ENCODE measurements around the gene PLAGL1.
"Not testable (repeated sequence)": the region's sequence is repeated elsewhere in the genome, so short reads cannot be mapped to it uniquely, and the experiment has no call there.

The PLAGL1 gene

GRCh38 chr6:144008120-144008811 lies at the start of gene PLAGL1:
PLAGL1 (minus strand) TSS chr6:144008259; CDS start chr6:143948136, 60,123 bp downstream.
- DNase-seq (ENCODE audit: low read depth in 2 of 3, low spot score in 2 of 3) = no peak

- no peak for DNase-seq (ENCODE audit: low read depth in 2 of 3, low spot score in 2 of 3)
Measured at GRCh38 chr6:144055121-144055931, 47.3 kb upstream of the PLAGL1 start.

GRCh38 chr6:144053601-144054000 lies 45.5 kb upstream of the PLAGL1 start:
- no peak for DNase-seq (ENCODE audit: low read depth in 2 of 3, low spot score in 2 of 3)

- DNase-seq (ENCODE audit: low read depth in 2 of 3, low spot score in 2 of 3) = no peak
Measured at GRCh38 chr6:144052488-144052887, 44.4 kb upstream of the PLAGL1 start.

GRCh38 chr6:144049386-144049785 lies 41.3 kb upstream of the PLAGL1 start:
- DNase-seq (ENCODE audit: low read depth in 2 of 3, low spot score in 2 of 3) = no peak

GRCh38 chr6:144047688-144048087 lies 39.6 kb upstream of the PLAGL1 start:
- no peak for DNase-seq (ENCODE audit: low read depth in 2 of 3, low spot score in 2 of 3)

GRCh38 chr6:144046672-144047071 lies 38.6 kb upstream of the PLAGL1 start:
- DNase-seq (ENCODE audit: low read depth in 2 of 3, low spot score in 2 of 3) = not testable (repeated sequence)

GRCh38 chr6:144044989-144045388 lies 36.9 kb upstream of the PLAGL1 start:
- DNase-seq (ENCODE audit: low read depth in 2 of 3, low spot score in 2 of 3) = not testable (repeated sequence)

- DNase-seq (ENCODE audit: low read depth in 2 of 3, low spot score in 2 of 3) = no peak
Measured at GRCh38 chr6:144036835-144037195, 28.8 kb upstream of the PLAGL1 start.

- DNase-seq (ENCODE audit: low read depth in 2 of 3, low spot score in 2 of 3) = no peak
Measured at GRCh38 chr6:144036064-144036834, 28.2 kb upstream of the PLAGL1 start.

- no peak for DNase-seq (ENCODE audit: low read depth in 2 of 3, low spot score in 2 of 3)
Measured at GRCh38 chr6:144035416-144035815, 27.4 kb upstream of the PLAGL1 start.

GRCh38 chr6:144033816-144034735 lies 26.0 kb upstream of the PLAGL1 start:
- no peak for DNase-seq (ENCODE audit: low read depth in 2 of 3, low spot score in 2 of 3)

- no peak for DNase-seq (ENCODE audit: low read depth in 2 of 3, low spot score in 2 of 3)
Measured at GRCh38 chr6:144029452-144029851, 21.4 kb upstream of the PLAGL1 start.

- DNase-seq (ENCODE audit: low read depth in 2 of 3, low spot score in 2 of 3) = no peak
Measured at GRCh38 chr6:144027932-144028587, 20.0 kb upstream of the PLAGL1 start.

- no peak for DNase-seq (ENCODE audit: low read depth in 2 of 3, low spot score in 2 of 3)
Measured at GRCh38 chr6:144023216-144023615, 15.2 kb upstream of the PLAGL1 start.

GRCh38 chr6:144019929-144020328 lies 11.9 kb upstream of the PLAGL1 start:
- DNase-seq (ENCODE audit: low read depth in 2 of 3, low spot score in 2 of 3) = no peak

- no peak for DNase-seq (ENCODE audit: low read depth in 2 of 3, low spot score in 2 of 3)
Measured at GRCh38 chr6:144017166-144018094, 9.4 kb upstream of the PLAGL1 start.

- peak; percentile 15 to 33 (median 33) for DNase-seq (ENCODE audit: low read depth in 2 of 3, low spot score in 2 of 3)
Measured at GRCh38 chr6:144013486-144013909, 5.4 kb upstream of the PLAGL1 start.

GRCh38 chr6:144012534-144012933 lies 4.5 kb upstream of the PLAGL1 start:
- DNase-seq (ENCODE audit: low read depth in 2 of 3, low spot score in 2 of 3) = no peak
